Esophagus muscularis mucosa (tissue), 3 donors: ENCODE measurements around the gene CAMKV.

Source experiments
- CTCF ChIP-seq, 3 experiments: fragments of 200-600 bp in 2 of 3; fragments of 450-650 bp in 1 of 3; sonication (generic) in 2 of 3; IDR thresholded peaks; one replicate each; pipeline ENCODE4 v1.5.1; 2017 to 2019; ENCODE audit warnings: antibody characterized with exemption in 3 of 3, mild to moderate bottlenecking in 2 of 3, moderate library complexity in 1 of 3
- POLR2A ChIP-seq: fragments of 450-650 bp; IDR thresholded peaks from one replicate; pipeline ENCODE4 v1.6.1; 2017; ENCODE audit warnings: antibody characterized with exemption, moderate library complexity, mild to moderate bottlenecking, low read depth
- POLR2AphosphoS5 ChIP-seq, 2 donors: sonication (generic); formaldehyde crosslinking; IDR thresholded peaks; one replicate each; pipeline ENCODE4 v1.6.1; 2017; ENCODE audit warnings: antibody characterized with exemption in 2 of 2

- TF ChIP-seq CTCF (IDR thresholded peaks at IDR 0.05) (no peak), POLR2A (no peak), POLR2AphosphoS5 (IDR thresholded peaks at IDR 0.05) (no peak)
These were observed 2.3 kb downstream of the CAMKV start for GRCh38 chr3:49867400-49867799.
